ENCODE measurements around the gene ATRNL1.

DNA sequence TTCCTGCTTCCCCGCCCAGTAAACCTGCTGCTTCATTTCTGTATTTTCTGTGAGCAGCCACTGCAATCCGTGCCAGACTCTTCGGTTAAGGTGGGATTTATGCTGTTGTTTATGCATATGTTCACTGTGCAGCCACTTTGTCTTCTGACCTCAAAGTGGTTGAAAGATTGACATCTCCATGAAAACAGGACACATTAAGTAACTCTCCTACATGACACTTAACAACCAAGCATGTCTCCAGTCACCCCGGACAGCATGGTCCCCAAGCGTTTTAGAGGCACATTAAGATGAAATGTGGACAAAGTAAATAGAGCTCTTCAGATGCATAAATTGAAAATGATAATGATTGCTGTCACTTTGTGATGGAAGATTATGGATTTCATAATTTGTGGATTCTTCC is 758.5 kb downstream of the ATRNL1 start:
- TF ChIP-seq, protein P1, sequence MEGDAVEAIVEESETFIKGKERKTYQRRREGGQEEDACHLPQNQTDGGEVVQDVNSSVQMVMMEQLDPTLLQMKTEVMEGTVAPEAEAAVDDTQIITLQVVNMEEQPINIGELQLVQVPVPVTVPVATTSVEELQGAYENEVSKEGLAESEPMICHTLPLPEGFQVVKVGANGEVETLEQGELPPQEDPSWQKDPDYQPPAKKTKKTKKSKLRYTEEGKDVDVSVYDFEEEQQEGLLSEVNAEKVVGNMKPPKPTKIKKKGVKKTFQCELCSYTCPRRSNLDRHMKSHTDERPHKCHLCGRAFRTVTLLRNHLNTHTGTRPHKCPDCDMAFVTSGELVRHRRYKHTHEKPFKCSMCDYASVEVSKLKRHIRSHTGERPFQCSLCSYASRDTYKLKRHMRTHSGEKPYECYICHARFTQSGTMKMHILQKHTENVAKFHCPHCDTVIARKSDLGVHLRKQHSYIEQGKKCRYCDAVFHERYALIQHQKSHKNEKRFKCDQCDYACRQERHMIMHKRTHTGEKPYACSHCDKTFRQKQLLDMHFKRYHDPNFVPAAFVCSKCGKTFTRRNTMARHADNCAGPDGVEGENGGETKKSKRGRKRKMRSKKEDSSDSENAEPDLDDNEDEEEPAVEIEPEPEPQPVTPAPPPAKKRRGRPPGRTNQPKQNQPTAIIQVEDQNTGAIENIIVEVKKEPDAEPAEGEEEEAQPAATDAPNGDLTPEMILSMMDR (IDR thresholded peaks at IDR 0.05 in 2 of 3, conservative IDR thresholded peaks at IDR 0.05 in 1 of 3; ENCODE audit: borderline replicate concordance in 1 of 3, insufficient read depth in 1 of 3, low read depth in 2 of 3, low read length in 2 of 3), result no peak
- TF ChIP-seq CBX3 (IDR thresholded peaks at IDR 0.05; ENCODE audit: low read depth) (no peak), POLR2A (IDR thresholded peaks at IDR 0.05; ENCODE audit: borderline replicate concordance, extremely low read depth, insufficient read depth, insufficient read length) (no peak), EZH2phosphoT487 (IDR thresholded peaks at IDR 0.05; ENCODE audit: borderline replicate concordance) (no peak), ZNF274 (IDR thresholded peaks at IDR 0.05; ENCODE audit: low read depth, low read length) (no peak), POLR2AphosphoS5 (IDR thresholded peaks at IDR 0.05; ENCODE audit: low read depth, low read length) (no peak), EZH2 (IDR thresholded peaks at IDR 0.05) (no peak), FOSL1 (IDR thresholded peaks at IDR 0.05; ENCODE audit: low read depth) (no peak), TCF7L2 (IDR thresholded peaks at IDR 0.05; ENCODE audit: borderline replicate concordance, extremely low read depth, insufficient read depth, insufficient read length) (no peak), RAD21 (IDR thresholded peaks at IDR 0.05; ENCODE audit: low read depth) (no peak), ELF1 (IDR thresholded peaks at IDR 0.05; ENCODE audit: borderline replicate concordance, low read depth) (no peak), EGR1 (IDR thresholded peaks at IDR 0.05; ENCODE audit: low read depth) (no peak)
- TF ChIP-seq, protein P2, sequence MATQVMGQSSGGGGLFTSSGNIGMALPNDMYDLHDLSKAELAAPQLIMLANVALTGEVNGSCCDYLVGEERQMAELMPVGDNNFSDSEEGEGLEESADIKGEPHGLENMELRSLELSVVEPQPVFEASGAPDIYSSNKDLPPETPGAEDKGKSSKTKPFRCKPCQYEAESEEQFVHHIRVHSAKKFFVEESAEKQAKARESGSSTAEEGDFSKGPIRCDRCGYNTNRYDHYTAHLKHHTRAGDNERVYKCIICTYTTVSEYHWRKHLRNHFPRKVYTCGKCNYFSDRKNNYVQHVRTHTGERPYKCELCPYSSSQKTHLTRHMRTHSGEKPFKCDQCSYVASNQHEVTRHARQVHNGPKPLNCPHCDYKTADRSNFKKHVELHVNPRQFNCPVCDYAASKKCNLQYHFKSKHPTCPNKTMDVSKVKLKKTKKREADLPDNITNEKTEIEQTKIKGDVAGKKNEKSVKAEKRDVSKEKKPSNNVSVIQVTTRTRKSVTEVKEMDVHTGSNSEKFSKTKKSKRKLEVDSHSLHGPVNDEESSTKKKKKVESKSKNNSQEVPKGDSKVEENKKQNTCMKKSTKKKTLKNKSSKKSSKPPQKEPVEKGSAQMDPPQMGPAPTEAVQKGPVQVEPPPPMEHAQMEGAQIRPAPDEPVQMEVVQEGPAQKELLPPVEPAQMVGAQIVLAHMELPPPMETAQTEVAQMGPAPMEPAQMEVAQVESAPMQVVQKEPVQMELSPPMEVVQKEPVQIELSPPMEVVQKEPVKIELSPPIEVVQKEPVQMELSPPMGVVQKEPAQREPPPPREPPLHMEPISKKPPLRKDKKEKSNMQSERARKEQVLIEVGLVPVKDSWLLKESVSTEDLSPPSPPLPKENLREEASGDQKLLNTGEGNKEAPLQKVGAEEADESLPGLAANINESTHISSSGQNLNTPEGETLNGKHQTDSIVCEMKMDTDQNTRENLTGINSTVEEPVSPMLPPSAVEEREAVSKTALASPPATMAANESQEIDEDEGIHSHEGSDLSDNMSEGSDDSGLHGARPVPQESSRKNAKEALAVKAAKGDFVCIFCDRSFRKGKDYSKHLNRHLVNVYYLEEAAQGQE (IDR thresholded peaks at IDR 0.05; ENCODE audit: low read depth), result no peak
